ENCODE data around the gene PDZD2.

DNA sequence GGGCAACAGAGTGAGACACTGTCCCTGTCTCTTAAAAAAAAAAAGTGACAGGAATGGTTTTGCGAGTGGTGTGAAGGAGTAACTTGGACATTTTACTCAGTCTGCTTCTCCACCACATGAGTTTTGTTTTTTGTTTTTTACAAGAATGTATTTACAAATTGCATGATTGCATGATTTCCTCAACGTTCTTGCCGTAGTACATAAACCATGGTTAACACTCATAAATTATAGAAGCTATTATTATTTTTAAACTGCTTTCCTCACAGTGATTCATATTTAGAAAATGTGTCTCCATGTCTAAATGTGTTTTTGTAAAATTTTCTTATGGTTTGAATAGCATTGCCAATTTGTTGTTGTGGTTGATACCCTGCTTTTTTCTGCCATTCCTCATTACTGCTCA, 315.2 kb downstream of the PDZD2 start:
- TF ChIP-seq CTCF (IDR thresholded peaks at IDR 0.05) = no peak
- TF ChIP-seq POLR2A (IDR thresholded peaks at IDR 0.05) = no peak
- no peak for TF ChIP-seq EP300 (IDR thresholded peaks at IDR 0.05)
- TF ChIP-seq POLR2AphosphoS5 (IDR thresholded peaks at IDR 0.05) = no peak

All from suprapubic skin (tissue), 4 donors.